ENCODE results near the gene BCL2L11. TPM values are rescaled to one million over a fixed set of nuclear protein-coding genes. Genes with fewer than 3 reads are reported as not detected.

Gene BCL2L11
- total RNA-seq, 1 donor from 2014 or later, result 8.4 TPM

- H3K36me3 ChIP-seq, result peaks cover 33% of the 10 kb centered on the region
- intact Hi-C loops (cut with micrococcal nuclease), result no loop called here
- H3K4me3 ChIP-seq, result no peak overlapping the region
- no peaks in the 10 kb centered on the region for H3K9me3 ChIP-seq (replicated peaks)
- peaks cover 18% of the 10 kb centered on the region for H3K4me1 ChIP-seq
- no peaks in the 10 kb centered on the region for H3K27me3 ChIP-seq (ENCODE audit: low read depth)
- DNase-seq, result no peak
- no peak overlapping the region for H3K27ac ChIP-seq (replicated peaks)
- no peak for TF ChIP-seq CTCF (IDR thresholded peaks at IDR 0.05; ENCODE audit: borderline replicate concordance)
Measured at GRCh38 chr2:111154758-111155157, 34.0 kb downstream of the BCL2L11 start.

- peaks cover 25% of the 10 kb centered on the region for H3K4me1 ChIP-seq
- no peak for TF ChIP-seq CTCF (IDR thresholded peaks at IDR 0.05; ENCODE audit: borderline replicate concordance)
- peaks cover 26% of the 10 kb centered on the region for H3K36me3 ChIP-seq
- no peaks in the 10 kb centered on the region for H3K9me3 ChIP-seq (replicated peaks)
- no peak overlapping the region for H3K27ac ChIP-seq (replicated peaks)
- DNase-seq, result no peak
- no peak overlapping the region for H3K4me3 ChIP-seq
- intact Hi-C loops (cut with micrococcal nuclease), result no loop called here
- H3K27me3 ChIP-seq (ENCODE audit: low read depth), result no peaks in the 10 kb centered on the region
Measured at GRCh38 chr2:111155610-111156009, 34.9 kb downstream of the BCL2L11 start.

- H3K36me3 ChIP-seq, result peaks cover 17% of the 10 kb centered on the region
- H3K27ac ChIP-seq (replicated peaks), result no peak overlapping the region
- no peak for TF ChIP-seq CTCF (IDR thresholded peaks at IDR 0.05; ENCODE audit: borderline replicate concordance)
- intact Hi-C loops (cut with micrococcal nuclease), result no loop called here
- no peaks in the 10 kb centered on the region for H3K9me3 ChIP-seq (replicated peaks)
- no peak overlapping the region for H3K4me3 ChIP-seq
- DNase-seq, result no peak
- H3K4me1 ChIP-seq, result peaks cover 33% of the 10 kb centered on the region
- H3K27me3 ChIP-seq (ENCODE audit: low read depth), result no peaks in the 10 kb centered on the region
Measured at GRCh38 chr2:111156529-111156928, 35.8 kb downstream of the BCL2L11 start.

GRCh38 chr2:111157071-111157661, 36.5 kb downstream of the BCL2L11 start:
- no peak for DNase-seq
- Histone ChIP-seq H3K4me1 (peaks cover 33% of the 10 kb centered on the region), H3K9me3 (replicated peaks) (no peaks in the 10 kb centered on the region), H3K4me3 (no peak overlapping the region), H3K27me3 (ENCODE audit: low read depth) (no peaks in the 10 kb centered on the region), H3K36me3 (peaks cover 10% of the 10 kb centered on the region), H3K27ac (replicated peaks) (no peak overlapping the region)
- intact Hi-C loops (cut with micrococcal nuclease), result no loop called here
- no peak for TF ChIP-seq CTCF (IDR thresholded peaks at IDR 0.05; ENCODE audit: borderline replicate concordance)

GRCh38 chr2:111157798-111158197, 37.1 kb downstream of the BCL2L11 start:
- Histone ChIP-seq H3K36me3 (peaks cover 6% of the 10 kb centered on the region), H3K4me1 (peaks cover 36% of the 10 kb centered on the region), H3K4me3 (no peak overlapping the region), H3K9me3 (replicated peaks) (no peaks in the 10 kb centered on the region), H3K27me3 (ENCODE audit: low read depth) (no peaks in the 10 kb centered on the region), H3K27ac (replicated peaks) (no peak overlapping the region)
- no peak for TF ChIP-seq CTCF (IDR thresholded peaks at IDR 0.05; ENCODE audit: borderline replicate concordance)
- intact Hi-C loops (cut with micrococcal nuclease), result no loop called here
- DNase-seq, result no peak

Measured in left ventricle myocardium inferior (tissue), 1 donor.